Liver (tissue), 9 donors: ENCODE data around the gene KRT27. TPM values are rescaled to one million over a fixed set of nuclear protein-coding genes. Genes with fewer than 3 reads are reported as not detected.

Experiments
- DNase-seq: peaks from one replicate; pipeline ENCODE4 v3.0.0-alpha.2; 2017; ENCODE audit warnings: low spot score
- H3K27ac ChIP-seq, 2 donors: one replicate each; pipeline ENCODE4 v1.7.0; 2013; ENCODE audit warnings: inconsistent platforms in 2 of 2, low read length in 2 of 2, control low read depth in 1 of 2, low read depth in 1 of 2, mild to moderate bottlenecking in 1 of 2
- H3K27me3 ChIP-seq, 4 donors: one replicate each; pipeline versions ENCODE4 v1.6.1 to v1.7.0; 2013; ENCODE audit warnings: low read length in 3 of 4, inconsistent platforms in 1 of 4, mild to moderate bottlenecking in 1 of 4, moderate library complexity in 1 of 4; ENCODE audit not compliant: control insufficient read depth in 4 of 4, insufficient read depth in 4 of 4
- H3K36me3 ChIP-seq, 4 donors: one replicate each; pipeline versions ENCODE4 v1.6.1 to v1.7.0; 2013; ENCODE audit warnings: low read length in 3 of 4, mild to moderate bottlenecking in 3 of 4, low read depth in 1 of 4, moderate library complexity in 1 of 4; ENCODE audit not compliant: control insufficient read depth in 4 of 4, insufficient read depth in 3 of 4
- H3K4me1 ChIP-seq, 4 donors: one replicate each; pipeline versions ENCODE4 v1.6.1 to v1.7.0; 2013; ENCODE audit warnings: low read length in 3 of 4, mild to moderate bottlenecking in 3 of 4, moderate library complexity in 1 of 4; ENCODE audit not compliant: control insufficient read depth in 4 of 4, insufficient read depth in 4 of 4
- H3K4me3 ChIP-seq, 3 donors: one replicate each; pipeline versions ENCODE4 v1.6.1 to v1.7.0; 2013; ENCODE audit warnings: low read length in 3 of 3, control low read depth in 1 of 3, low read depth in 1 of 3, mild to moderate bottlenecking in 1 of 3
- H3K9ac ChIP-seq, 2 donors: one replicate each; pipeline ENCODE4 v1.7.0; 2013; ENCODE audit warnings: low read length in 2 of 2, mild to moderate bottlenecking in 2 of 2, moderate library complexity in 2 of 2, control low read depth in 1 of 2, low read depth in 1 of 2
- H3K9me3 ChIP-seq, 4 donors: one replicate each; pipeline versions ENCODE4 v1.6.1 to v1.7.0; 2013; ENCODE audit warnings: low read length in 3 of 4; ENCODE audit not compliant: control insufficient read depth in 4 of 4
- ATF3 ChIP-seq: IDR thresholded peaks from 2 replicates; pipeline ENCODE4 v1.6.1; 2016; ENCODE audit warnings: antibody characterized with exemption
- CTCF ChIP-seq: fragments of 150-350 bp; IDR thresholded peaks from 2 replicates; pipeline ENCODE4 v1.5.1; 2017; ENCODE audit warnings: improper control_type of control experiment, low read depth, low read length; ENCODE audit not compliant: missing input control
- EGR1 ChIP-seq, 2 donors: IDR thresholded peaks; 2 replicates each; pipeline ENCODE4 v1.6.1; 2016 to 2018; ENCODE audit warnings: antibody characterized with exemption in 2 of 2, low read depth in 2 of 2
- FOXA1 ChIP-seq: IDR thresholded peaks from 2 replicates; pipeline ENCODE4 v1.6.1; 2016; ENCODE audit warnings: antibody characterized with exemption
- FOXA2 ChIP-seq: IDR thresholded peaks from 2 replicates; pipeline ENCODE4 v1.6.1; 2016; ENCODE audit warnings: antibody characterized with exemption
- GABPA ChIP-seq, 2 donors: IDR thresholded peaks in 1 of 2; conservative IDR thresholded peaks in 1 of 2; 2 replicates each; pipeline ENCODE4 v1.6.1; 2016; ENCODE audit warnings: antibody characterized with exemption in 2 of 2, mild to moderate bottlenecking in 1 of 2, moderate library complexity in 1 of 2
- HNF4A ChIP-seq, 2 donors: conservative IDR thresholded peaks; 2 replicates each; pipeline ENCODE4 v1.6.1; 2016; ENCODE audit warnings: antibody characterized with exemption in 2 of 2, mild to moderate bottlenecking in 2 of 2
- HNF4G ChIP-seq: IDR thresholded peaks from 2 replicates; pipeline ENCODE4 v1.6.1; 2016; ENCODE audit warnings: antibody characterized with exemption
- JUND ChIP-seq, 2 donors: IDR thresholded peaks; 2 replicates each; pipeline ENCODE4 v1.6.1; 2016; ENCODE audit warnings: antibody characterized with exemption in 2 of 2
- MAX ChIP-seq: IDR thresholded peaks from 2 replicates; pipeline ENCODE4 v1.6.1; 2016; ENCODE audit warnings: antibody characterized with exemption
- NR2F2 ChIP-seq: IDR thresholded peaks from 2 replicates; pipeline ENCODE4 v1.6.1; 2016; ENCODE audit warnings: antibody characterized with exemption
- RAD21 ChIP-seq, 2 donors: IDR thresholded peaks; 2 replicates each; pipeline ENCODE4 v1.6.1; 2016; ENCODE audit warnings: antibody characterized with exemption in 2 of 2, mild to moderate bottlenecking in 2 of 2
- REST ChIP-seq: IDR thresholded peaks from 2 replicates; pipeline ENCODE4 v1.6.1; 2016; ENCODE audit warnings: antibody characterized with exemption, mild to moderate bottlenecking
- RXRA ChIP-seq, 2 donors: IDR thresholded peaks; 2 replicates each; pipeline ENCODE4 v1.6.1; 2017 to 2018; ENCODE audit warnings: antibody characterized with exemption in 2 of 2, mild to moderate bottlenecking in 1 of 2
- SP1 ChIP-seq: IDR thresholded peaks from 2 replicates; pipeline ENCODE4 v1.6.1; 2018; ENCODE audit warnings: antibody characterized with exemption, mild to moderate bottlenecking
- TAF1 ChIP-seq: conservative IDR thresholded peaks from 2 replicates; pipeline ENCODE4 v1.6.1; 2016; ENCODE audit warnings: antibody characterized with exemption, mild to moderate bottlenecking
- YY1 ChIP-seq: IDR thresholded peaks from 2 replicates; pipeline ENCODE4 v1.6.1; 2016; ENCODE audit warnings: antibody characterized with exemption, mild to moderate bottlenecking
- ZBTB33 ChIP-seq: IDR thresholded peaks from 2 replicates; pipeline ENCODE4 v1.6.1; 2016; ENCODE audit warnings: antibody characterized with exemption
- WGBS: extraction: QIAGEN DNeasy Blood & Tissue Kit; methylation state at CpG from one replicate; pipeline ENCODE4 v1.1.7; 2013; 5-methylcytosine and 5-hydroxymethylcytosine counted together
- polyA plus RNA-seq, 2 donors: library from polyadenylated mRNA; stranded (reverse) in 1 of 2; unstranded in 1 of 2; fragments of 200-250 nt in 1 of 2; fragments of >200 nt in 1 of 2; fragmentation: Nextera tagmentation in 1 of 2; extraction: Ambion mirVana in 1 of 2; gene quantifications; one replicate each; pipeline versions ENCODE4 v1.2.1 to v1.2.3, GENCODE V29; 2013 to 2015
- total RNA-seq, 2 donors: library from RNA; depleted of rRNA; stranded (reverse); fragments of >200 nt; gene quantifications; one replicate each; pipeline ENCODE4 v1.2.3, GENCODE V29; 2014
- donor health status: healthy.
- donor health status: healthy.
- donor health status: healthy.
- donor health status: healthy.
- donor health status: healthy.

Gene KRT27
- total and polyA plus RNA-seq, 4 donors = not detected

- H3K9ac ChIP-seq = no peak overlapping the region
- no peak overlapping the region for H3K27ac ChIP-seq
- H3K9me3 ChIP-seq = no peaks in the 10 kb centered on the region
- no peaks in the 10 kb centered on the region for H3K36me3 ChIP-seq
- H3K27me3 ChIP-seq = peaks cover 0 to 15% (median 4%) of the 10 kb centered on the region in 4 donors
- no peaks in the 10 kb centered on the region for H3K4me1 ChIP-seq
- no peak overlapping the region for H3K4me3 ChIP-seq
- no peak for DNase-seq
- 81% methylated on average over 2 of the region's 2 CpGs for WGBS
- TF ChIP-seq MAX = no peak
These were observed 27.5 kb upstream of the KRT27 start for GRCh38 chr17:40809721-40810421.

- no peak overlapping the region for H3K4me3 ChIP-seq
- H3K27ac ChIP-seq = no peak overlapping the region
- no peaks in the 10 kb centered on the region for H3K36me3 ChIP-seq
- WGBS = 84% methylated on average over 3 of the region's 3 CpGs
- no peak for DNase-seq
- H3K4me1 ChIP-seq = peaks cover 0 to 6% (median 2%) of the 10 kb centered on the region in 4 donors
- H3K27me3 ChIP-seq = peaks cover 0 to 20% (median 3%) of the 10 kb centered on the region in 4 donors
- TF ChIP-seq HNF4G (no peak), TAF1 (no peak), ZBTB33 (no peak), FOXA2 (no peak), RAD21 (IDR thresholded peaks at IDR 0.05) (no peak), NR2F2 (no peak), CTCF (no peak), JUND (IDR thresholded peaks at IDR 0.05) (no peak), GABPA (IDR thresholded peaks at IDR 0.05 in 1 of 2, conservative IDR thresholded peaks at IDR 0.05 in 1 of 2) (no peak), SP1 (no peak), YY1 (no peak), EGR1 (IDR thresholded peaks at IDR 0.05; ENCODE audit: low read depth in 2 of 2) (no peak), FOXA1 (no peak), RXRA (IDR thresholded peaks at IDR 0.05) (no peak), MAX (no peak), ATF3 (no peak), REST (no peak), HNF4A (conservative IDR thresholded peaks at IDR 0.05) (no peak)
- H3K9me3 ChIP-seq = no peaks in the 10 kb centered on the region
- no peak overlapping the region for H3K9ac ChIP-seq
These were observed 23.8 kb upstream of the KRT27 start for GRCh38 chr17:40806131-40806530.
